T follicular helper cell (primary cell): Measurements from ENCODE around the gene GPR35.
"Not testable (repeated sequence)": the region's sequence is repeated elsewhere in the genome, so short reads cannot be mapped to it uniquely, and the experiment has no call there.

ENCODE experiments used
- DNase-seq: peaks from one replicate; pipeline ENCODE4 v3.0.0-alpha.2; 2020; ENCODE audit warnings: low read depth

The GPR35 gene

GRCh38 chr2:240603081-240603835, 22.0 kb upstream of the GPR35 start:
- no peak for DNase-seq

- DNase-seq: no peak
These were observed 21.4 kb upstream of the GPR35 start for GRCh38 chr2:240603846-240604245.

GRCh38 chr2:240604291-240604938, 20.9 kb upstream of the GPR35 start:
- no peak for DNase-seq

- DNase-seq: no peak
These were observed 20.2 kb upstream of the GPR35 start for GRCh38 chr2:240604939-240605716.

- DNase-seq: no peak
These were observed 19.2 kb upstream of the GPR35 start for GRCh38 chr2:240605867-240606743.

- DNase-seq: no peak
These were observed 13.6 kb upstream of the GPR35 start for GRCh38 chr2:240611601-240612210.

GRCh38 chr2:240613781-240614180, 11.5 kb upstream of the GPR35 start:
- no peak for DNase-seq

- DNase-seq: no peak
These were observed 10.9 kb upstream of the GPR35 start for GRCh38 chr2:240614391-240614790.

- DNase-seq: no peak
These were observed 9.9 kb upstream of the GPR35 start for GRCh38 chr2:240615396-240615795.

GRCh38 chr2:240615820-240616547, 9.3 kb upstream of the GPR35 start:
- no peak for DNase-seq

- DNase-seq: not testable (repeated sequence)
These were observed 8.2 kb upstream of the GPR35 start for GRCh38 chr2:240616860-240617666.

GRCh38 chr2:240618776-240619175, 6.5 kb upstream of the GPR35 start:
- no peak for DNase-seq

- DNase-seq: no peak
These were observed 5.7 kb upstream of the GPR35 start for GRCh38 chr2:240619506-240620148.

GRCh38 chr2:240620149-240620731, 5.0 kb upstream of the GPR35 start:
- no peak for DNase-seq

GRCh38 chr2:240620859-240621258, 4.4 kb upstream of the GPR35 start:
- no peak for DNase-seq

- DNase-seq: no peak
These were observed 3.2 kb upstream of the GPR35 start for GRCh38 chr2:240622060-240622411.

- DNase-seq: peak; percentile 39
These were observed 2.6 kb upstream of the GPR35 start for GRCh38 chr2:240622531-240623235.

- no peak for DNase-seq
These were observed 1.7 kb upstream of the GPR35 start for GRCh38 chr2:240623531-240624010.
